Measurements from ENCODE around the gene PLK5.

The PLK5 gene

GRCh38 chr19:1478934-1479707, 44.8 kb upstream of the PLK5 start, which contains the start of gene C19orf25:
C19orf25 (minus strand) TSS chr19:1479215; CDS start chr19:1478903, 312 bp downstream.
- Histone ChIP-seq H2AFZ (peak within 1 kb of the TSS; percentile 81), H3K27me3 (ENCODE audit: control insufficient read depth, insufficient read depth, low read length) (no peaks in the 10 kb centered on the region), H3K4me1 (peaks cover 4% of the 10 kb centered on the region), H3K4me2 (ENCODE audit: low read length) (peak within 1 kb of the TSS; percentile 67), H3K9ac (peak within 1 kb of the TSS; percentile 3), H3K4me3 (ENCODE audit: low read depth, low read length) (peak within 1 kb of the TSS; percentile 83), H3K9me3 (ENCODE audit: control insufficient read depth, low read length) (no peaks in the 10 kb centered on the region), H3K36me3 (ENCODE audit: control insufficient read depth, insufficient read depth, low read length) (no peaks in the 10 kb centered on the region), H3K79me2 (no peaks in the 10 kb centered on the region), H3K27ac (peak within 1 kb of the TSS; percentile 21)
- no peak for TF ChIP-seq CTCF (IDR thresholded peaks at IDR 0.05)

- TF ChIP-seq CTCF (IDR thresholded peaks at IDR 0.05), result no peak
- H3K4me2 ChIP-seq (ENCODE audit: low read length), result no peak overlapping the region
Measured at GRCh38 chr19:1481224-1481892, 42.5 kb upstream of the PLK5 start.

GRCh38 chr19:1481893-1482360, 42.0 kb upstream of the PLK5 start:
- Histone ChIP-seq H3K4me2 (ENCODE audit: low read length) (no peak overlapping the region), H3K27me3 (ENCODE audit: control insufficient read depth, insufficient read depth, low read length) (no peaks in the 10 kb centered on the region), H3K4me3 (ENCODE audit: low read depth, low read length) (no peak overlapping the region), H3K9ac (no peak overlapping the region), H3K4me1 (peaks cover 4% of the 10 kb centered on the region), H3K27ac (no peak overlapping the region), H3K79me2 (no peaks in the 10 kb centered on the region), H3K9me3 (ENCODE audit: control insufficient read depth, low read length) (no peaks in the 10 kb centered on the region), H2AFZ (no peak overlapping the region), H3K36me3 (ENCODE audit: control insufficient read depth, insufficient read depth, low read length) (no peaks in the 10 kb centered on the region)
- no peak for TF ChIP-seq CTCF (IDR thresholded peaks at IDR 0.05)

More at GRCh38 chr19:1481224-1481892, 42.5 kb upstream of the PLK5 start:
- H3K9me3 ChIP-seq (ENCODE audit: control insufficient read depth, low read length), result no peaks in the 10 kb centered on the region
- H3K9ac ChIP-seq, result no peak overlapping the region
- no peaks in the 10 kb centered on the region for H3K79me2 ChIP-seq
- no peaks in the 10 kb centered on the region for H3K36me3 ChIP-seq (ENCODE audit: control insufficient read depth, insufficient read depth, low read length)
- H3K27ac ChIP-seq, result no peak overlapping the region
- no peak overlapping the region for H2AFZ ChIP-seq
- H3K4me1 ChIP-seq, result peaks cover 4% of the 10 kb centered on the region
- no peak overlapping the region for H3K4me3 ChIP-seq (ENCODE audit: low read depth, low read length)
- no peaks in the 10 kb centered on the region for H3K27me3 ChIP-seq (ENCODE audit: control insufficient read depth, insufficient read depth, low read length)

GRCh38 chr19:1482361-1483130, 41.3 kb upstream of the PLK5 start:
- no peak overlapping the region for H3K27ac ChIP-seq
- no peak overlapping the region for H3K9ac ChIP-seq
- H3K27me3 ChIP-seq (ENCODE audit: control insufficient read depth, insufficient read depth, low read length), result no peaks in the 10 kb centered on the region
- TF ChIP-seq CTCF (IDR thresholded peaks at IDR 0.05), result no peak
- H3K36me3 ChIP-seq (ENCODE audit: control insufficient read depth, insufficient read depth, low read length), result no peaks in the 10 kb centered on the region
- H3K4me1 ChIP-seq, result peaks cover 4% of the 10 kb centered on the region
- H3K4me2 ChIP-seq (ENCODE audit: low read length), result no peak overlapping the region
- H3K9me3 ChIP-seq (ENCODE audit: control insufficient read depth, low read length), result no peaks in the 10 kb centered on the region
- no peak overlapping the region for H2AFZ ChIP-seq
- no peak overlapping the region for H3K4me3 ChIP-seq (ENCODE audit: low read depth, low read length)
- H3K79me2 ChIP-seq, result no peaks in the 10 kb centered on the region
